A549 (cell line): ENCODE data around the gene KCNH6. TPM values are rescaled to one million over a fixed set of nuclear protein-coding genes. Genes with fewer than 3 reads are reported as not detected.

ENCODE experiments used
- ATAC-seq, 2 experiments: fragments of 200-7000 bp in 1 of 2; fragments of >200 bp in 1 of 2; cut with Nextera tagmentation in 1 of 2; cut with Tn5 transposase in 1 of 2; 3 replicates each; pipeline versions ENCODE4 v1.8.0 to v1.9.1; 2018 to 2020; ENCODE audit warnings: mild to moderate bottlenecking in 1 of 2, moderate library complexity in 1 of 2
- CTCF ChIA-PET: fragments of 300-600 bp; sonication (Branson Sonifier 250); formaldehyde crosslinking; extraction: SDS; loops from one replicate; lab custom pipeline; 2021; ENCODE audit warnings: antibody characterized with exemption, inconsistent platforms; lab: Yijun Ruan, JAX
- POLR2A ChIA-PET: fragments of 350-600 bp; formaldehyde crosslinking; extraction: SDS; loops from one replicate; lab custom pipeline; 2021; ENCODE audit warnings: antibody characterized with exemption, inconsistent platforms; lab: Yijun Ruan, JAX
- DNase-seq, 2 experiments: peaks; one replicate each; pipeline versions ENCODE4 v3.0.0 to v3.0.0-alpha.2; 2011 to 2016; ENCODE audit warnings: low read depth in 1 of 2, low spot score in 1 of 2
- FAIRE-seq: peaks from 2 replicates; lab custom pipeline; 2011; peaks lifted over from hg19 to GRCh38; lab: Jason Lieb, UNC
- H3K27ac ChIP-seq, 2 experiments: fragments of >200 bp; sonication (Bioruptor Twin); formaldehyde crosslinking; 3 replicates each; pipeline ENCODE4 v1.5.1; 2016 to 2017
- H3K4me1 ChIP-seq: fragments of >200 bp; sonication (Bioruptor Twin); formaldehyde crosslinking; 3 replicates; pipeline ENCODE4 v1.6.1; 2016
- H3K4me2 ChIP-seq: fragments of >200 bp; sonication (Bioruptor Twin); formaldehyde crosslinking; 3 replicates; pipeline ENCODE4 v1.6.1; 2016
- H3K4me3 ChIP-seq: fragments of >200 bp; sonication (Bioruptor Twin); formaldehyde crosslinking; 3 replicates; pipeline ENCODE4 v1.5.1; 2016
- H3K9me3 ChIP-seq: fragments of >200 bp; sonication (Bioruptor Twin); formaldehyde crosslinking; 3 replicates; pipeline ENCODE4 v1.6.1; 2016
- BCL3 ChIP-seq: fragments of >200 bp; sonication (Bioruptor Twin); formaldehyde crosslinking; IDR thresholded peaks from 3 replicates; pipeline ENCODE4 v1.6.1; 2016
- FOSB ChIP-seq: fragments of 250-450 bp; sonication (Bioruptor Pico); IDR thresholded peaks from 2 replicates; pipeline ENCODE4 v1.5.0; 2020; ENCODE audit warnings: mild to moderate bottlenecking, moderate library complexity
- FOSL2 ChIP-seq, 2 experiments: fragments of 450-650 bp in 1 of 2; fragments of >200 bp in 1 of 2; sonication (Bioruptor Twin) in 1 of 2; formaldehyde crosslinking; IDR thresholded peaks; 2 replicates each; pipeline versions ENCODE4 v1.5.0 to v1.6.1; 2016 to 2020; ENCODE audit warnings: mild to moderate bottlenecking in 1 of 2, moderate library complexity in 1 of 2
- GATA3 ChIP-seq: IDR thresholded peaks from 2 replicates; pipeline ENCODE4 v1.6.1; 2012; ENCODE audit warnings: borderline replicate concordance
- HDAC2 ChIP-seq: fragments of 200-600 bp; sonication (generic); IDR thresholded peaks from 2 replicates; pipeline ENCODE4 v1.6.1; 2016
- HES2 ChIP-seq: fragments of >200 bp; sonication (Bioruptor Twin); formaldehyde crosslinking; IDR thresholded peaks from 2 replicates; pipeline ENCODE4 v1.6.1; 2016
- HOXA7 ChIP-seq: fragments of 250-450 bp; sonication (Bioruptor Pico); IDR thresholded peaks from 2 replicates; pipeline ENCODE4 v1.5.0; 2020; ENCODE audit warnings: mild to moderate bottlenecking, moderate library complexity
- HOXB5 ChIP-seq: fragments of 250-450 bp; sonication (Bioruptor Pico); IDR thresholded peaks from 2 replicates; pipeline ENCODE4 v1.5.0; 2020; ENCODE audit warnings: mild to moderate bottlenecking, moderate library complexity
- KDM5A ChIP-seq: fragments of 200-600 bp; sonication (generic); IDR thresholded peaks from 2 replicates; pipeline ENCODE4 v1.6.1; 2016; ENCODE audit warnings: antibody characterized with exemption, mild to moderate bottlenecking
- MAFK ChIP-seq: fragments of 450-650 bp; IDR thresholded peaks from 2 replicates; pipeline ENCODE4 v1.6.1; 2014; ENCODE audit not compliant: partially characterized antibody
- NPAS2 ChIP-seq: fragments of 250-450 bp; sonication (Bioruptor Pico); IDR thresholded peaks from 2 replicates; pipeline ENCODE4 v1.8.0; 2022; ENCODE audit warnings: mild to moderate bottlenecking, moderate library complexity, borderline replicate concordance
- POLR2AphosphoS2 ChIP-seq: conservative IDR thresholded peaks from 2 replicates; pipeline ENCODE4 v1.6.1; 2012; ENCODE audit warnings: low read length, improper control_type of control experiment, inconsistent platforms
- RARB ChIP-seq: fragments of 250-450 bp; sonication (Bioruptor Pico); IDR thresholded peaks from 2 replicates; pipeline ENCODE4 v1.8.0; 2021; ENCODE audit warnings: mild to moderate bottlenecking, moderate library complexity
- REST ChIP-seq: fragments of 200-600 bp; sonication (generic); IDR thresholded peaks from 2 replicates; pipeline ENCODE4 v1.6.1; 2016; ENCODE audit warnings: antibody characterized with exemption, mild to moderate bottlenecking, moderate library complexity
- RNF2 ChIP-seq: fragments of 200-600 bp; sonication (generic); IDR thresholded peaks from 2 replicates; pipeline ENCODE4 v1.6.1; 2016; ENCODE audit warnings: low read depth, mild to moderate bottlenecking, antibody characterized with exemption, moderate library complexity, borderline replicate concordance
- USF2 ChIP-seq: fragments of 450-650 bp; IDR thresholded peaks from 2 replicates; pipeline ENCODE4 v1.6.1; 2014; ENCODE audit warnings: antibody characterized with exemption
- ZC3H11A ChIP-seq: fragments of 450-650 bp; IDR thresholded peaks from 2 replicates; pipeline ENCODE4 v1.6.1; 2014; ENCODE audit warnings: antibody characterized with exemption, mild to moderate bottlenecking
- ZFP36 ChIP-seq: fragments of 450-650 bp; IDR thresholded peaks from 2 replicates; pipeline ENCODE4 v1.6.1; 2014; ENCODE audit warnings: borderline replicate concordance; ENCODE audit not compliant: partially characterized antibody
- ZSCAN20 ChIP-seq: fragments of 250-450 bp; sonication (Bioruptor Pico); IDR thresholded peaks from 2 replicates; pipeline ENCODE4 v1.8.0; 2022; ENCODE audit warnings: mild to moderate bottlenecking, moderate library complexity
- WGBS: methylation state at CpG from one replicate; pipeline ENCODE4 v1.1.6; 2017; ENCODE audit errors: missing lambda C conversion rate; 5-methylcytosine and 5-hydroxymethylcytosine counted together
- polyA plus RNA-seq, 4 experiments: library from polyadenylated mRNA; depleted of rRNA in 3 of 4; stranded (reverse); fragments of >200 nt; fragmentation: RNase III in 1 of 4; extraction: RNeasy Plus Mini Kit Qiagen cat#74134 plus additional on column Dnase treatment in 1 of 4; gene quantifications; 2 replicates in 3 of 4; 3 replicates in 1 of 4; pipeline ENCODE4 v1.2.3, GENCODE V29; 2011 to 2017

The KCNH6 gene
- polyA plus RNA-seq, 2 of the 4 experiments (the other 2 are of a cell fraction), result not detected

GRCh38 chr17:63537991-63538692, 15.0 kb downstream of the KCNH6 start:
- TF ChIP-seq REST (no peak), FOSL2 (IDR thresholded peaks at IDR 0.05) (no peak), FOSL2 (CRISPR knock-in tag; IDR thresholded peaks at IDR 0.05) (no peak), NPAS2 (CRISPR knock-in tag) (no peak), ZC3H11A (no peak), POLR2AphosphoS2 (no peak), ZSCAN20 (CRISPR knock-in tag) (no peak), BCL3 (no peak), GATA3 (no peak), USF2 (no peak), FOSB (no peak), ZFP36 (no peak), HES2 (no peak), HDAC2 (no peak)
- H3K4me2 ChIP-seq, result no peak overlapping the region
- POLR2A ChIA-PET, result no interaction called here

GRCh38 chr17:63538693-63539595, 15.8 kb downstream of the KCNH6 start:
- no peak for DNase-seq
- 38% methylated on average over 9 of the region's 9 CpGs for WGBS
- FAIRE-seq, result no peak
- H3K9me3 ChIP-seq, result no peaks in the 10 kb centered on the region
- H3K27ac ChIP-seq, result no peak overlapping the region
- TF ChIP-seq HOXB5 (CRISPR knock-in tag), result no peak
- TF ChIP-seq HOXA7 (CRISPR knock-in tag), result no peak
- TF ChIP-seq MAFK, result no peak
- no peak for TF ChIP-seq KDM5A
- TF ChIP-seq ZC3H11A, result no peak
- no peak for TF ChIP-seq RARB (CRISPR knock-in tag)
- no peak for TF ChIP-seq RNF2
- no peak for TF ChIP-seq ZSCAN20 (CRISPR knock-in tag)
- H3K4me3 ChIP-seq, result no peak overlapping the region
- no peak for ATAC-seq
- H3K4me1 ChIP-seq, result no peaks in the 10 kb centered on the region
- ChIA-PET CTCF (no interaction called here), POLR2A (no interaction called here)
- no peak overlapping the region for H3K4me2 ChIP-seq

More at GRCh38 chr17:63537991-63538692, 15.0 kb downstream of the KCNH6 start:
- no peaks in the 10 kb centered on the region for H3K9me3 ChIP-seq
- WGBS, result 64% methylated on average over 49 of the region's 62 CpGs
- ATAC-seq (no peak), FAIRE-seq (no peak), DNase-seq (no peak)
- no peak overlapping the region for H3K27ac ChIP-seq
- CTCF ChIA-PET, result interaction anchor here (1.0 to 1.4 kb wide), 2 partner anchors 50 to 59 kb away, joined by 3 read pairs; no protein-coding TSS in a partner anchor
- H3K4me1 ChIP-seq, result no peaks in the 10 kb centered on the region
- no peak overlapping the region for H3K4me3 ChIP-seq
